ENCODE data around the gene SETD5.
A peak's percentile ranks its signal among the peaks of the same experiment; 100 is the strongest.

SETD5 gene, protein sequence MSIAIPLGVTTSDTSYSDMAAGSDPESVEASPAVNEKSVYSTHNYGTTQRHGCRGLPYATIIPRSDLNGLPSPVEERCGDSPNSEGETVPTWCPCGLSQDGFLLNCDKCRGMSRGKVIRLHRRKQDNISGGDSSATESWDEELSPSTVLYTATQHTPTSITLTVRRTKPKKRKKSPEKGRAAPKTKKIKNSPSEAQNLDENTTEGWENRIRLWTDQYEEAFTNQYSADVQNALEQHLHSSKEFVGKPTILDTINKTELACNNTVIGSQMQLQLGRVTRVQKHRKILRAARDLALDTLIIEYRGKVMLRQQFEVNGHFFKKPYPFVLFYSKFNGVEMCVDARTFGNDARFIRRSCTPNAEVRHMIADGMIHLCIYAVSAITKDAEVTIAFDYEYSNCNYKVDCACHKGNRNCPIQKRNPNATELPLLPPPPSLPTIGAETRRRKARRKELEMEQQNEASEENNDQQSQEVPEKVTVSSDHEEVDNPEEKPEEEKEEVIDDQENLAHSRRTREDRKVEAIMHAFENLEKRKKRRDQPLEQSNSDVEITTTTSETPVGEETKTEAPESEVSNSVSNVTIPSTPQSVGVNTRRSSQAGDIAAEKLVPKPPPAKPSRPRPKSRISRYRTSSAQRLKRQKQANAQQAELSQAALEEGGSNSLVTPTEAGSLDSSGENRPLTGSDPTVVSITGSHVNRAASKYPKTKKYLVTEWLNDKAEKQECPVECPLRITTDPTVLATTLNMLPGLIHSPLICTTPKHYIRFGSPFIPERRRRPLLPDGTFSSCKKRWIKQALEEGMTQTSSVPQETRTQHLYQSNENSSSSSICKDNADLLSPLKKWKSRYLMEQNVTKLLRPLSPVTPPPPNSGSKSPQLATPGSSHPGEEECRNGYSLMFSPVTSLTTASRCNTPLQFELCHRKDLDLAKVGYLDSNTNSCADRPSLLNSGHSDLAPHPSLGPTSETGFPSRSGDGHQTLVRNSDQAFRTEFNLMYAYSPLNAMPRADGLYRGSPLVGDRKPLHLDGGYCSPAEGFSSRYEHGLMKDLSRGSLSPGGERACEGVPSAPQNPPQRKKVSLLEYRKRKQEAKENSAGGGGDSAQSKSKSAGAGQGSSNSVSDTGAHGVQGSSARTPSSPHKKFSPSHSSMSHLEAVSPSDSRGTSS (N-terminal part only)

DNA sequence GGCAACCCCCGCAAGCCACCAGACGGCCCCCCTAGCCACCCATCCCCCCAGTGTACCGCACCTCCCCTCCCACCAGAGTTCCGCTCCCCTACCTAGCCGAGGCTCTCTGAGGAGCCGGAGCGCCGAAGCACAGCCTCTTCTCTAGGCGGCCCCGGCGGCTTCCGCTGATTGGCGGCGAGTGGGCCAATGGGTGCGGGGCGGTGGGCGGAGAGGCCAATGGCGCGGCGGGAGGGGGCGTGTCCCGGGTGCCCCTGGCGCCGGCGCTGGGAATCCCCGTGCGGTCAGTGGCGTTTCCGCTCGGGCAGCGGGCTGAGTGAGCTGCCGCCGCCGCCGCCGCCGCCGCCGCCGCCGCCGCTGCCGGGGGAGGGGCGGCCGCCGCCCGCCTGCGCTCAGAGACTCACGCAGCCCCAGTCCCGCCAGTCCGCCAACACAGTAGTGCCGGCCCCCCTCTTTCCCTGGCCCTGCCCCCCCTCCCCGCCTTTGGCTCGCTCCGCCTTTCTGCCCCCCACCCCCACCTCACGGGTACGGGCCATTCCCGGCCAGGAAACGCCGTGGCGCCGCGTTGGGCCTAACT lies at the start of gene SETD5:
Gene SETD5, plus strand, starts transcription at position 284 of the 574 bp plus-strand sequence. CDS start 31,324 bp downstream, outside the sequence.
- ATAC-seq (peak; percentile 68), DNase-seq (peak; percentile 100)

- DNase-seq (no peak), ATAC-seq (peak; percentile 40)
Measured at GRCh38 chr3:9347887-9348286, 49.5 kb upstream of the SETD5 start.

DNA sequence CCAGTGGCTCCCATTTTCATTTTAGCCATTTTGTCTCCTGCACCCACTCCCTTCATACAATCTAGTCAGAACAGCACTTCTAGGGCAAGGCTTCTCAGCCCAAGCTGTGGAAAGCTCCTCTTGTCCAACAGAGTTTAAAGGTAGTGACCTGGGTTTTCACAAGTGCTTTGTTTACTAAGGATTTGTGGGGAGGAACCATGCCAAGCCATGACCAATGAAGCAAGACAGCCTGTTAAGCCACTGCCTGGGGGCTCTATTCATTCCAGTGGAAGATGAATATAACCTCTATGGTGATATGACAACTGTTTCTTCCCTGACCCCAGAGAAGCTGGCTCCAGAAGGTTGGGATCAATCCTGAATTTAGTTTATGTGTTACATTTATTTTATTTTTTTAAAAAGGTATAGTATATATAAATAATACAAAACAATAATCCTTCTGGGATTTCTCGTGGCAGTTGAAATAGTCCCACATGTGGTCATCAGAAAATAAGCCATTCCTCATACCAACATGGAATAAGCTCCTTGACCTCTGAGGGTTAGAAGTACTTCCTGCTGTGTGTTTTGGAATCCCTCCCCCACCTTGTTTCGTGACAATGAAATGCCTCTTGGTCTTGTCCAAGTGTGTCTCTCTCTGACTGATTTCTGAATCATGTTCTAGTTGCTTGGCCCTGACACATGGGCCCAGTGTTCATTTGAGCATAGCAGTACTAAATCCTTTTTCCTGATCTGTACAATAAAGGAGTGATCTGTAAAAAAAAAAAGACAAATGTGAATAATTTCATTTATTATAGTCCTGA lies 47.9 kb upstream of the SETD5 start:
- DNase-seq (no peak), ATAC-seq (no peak)

DNA sequence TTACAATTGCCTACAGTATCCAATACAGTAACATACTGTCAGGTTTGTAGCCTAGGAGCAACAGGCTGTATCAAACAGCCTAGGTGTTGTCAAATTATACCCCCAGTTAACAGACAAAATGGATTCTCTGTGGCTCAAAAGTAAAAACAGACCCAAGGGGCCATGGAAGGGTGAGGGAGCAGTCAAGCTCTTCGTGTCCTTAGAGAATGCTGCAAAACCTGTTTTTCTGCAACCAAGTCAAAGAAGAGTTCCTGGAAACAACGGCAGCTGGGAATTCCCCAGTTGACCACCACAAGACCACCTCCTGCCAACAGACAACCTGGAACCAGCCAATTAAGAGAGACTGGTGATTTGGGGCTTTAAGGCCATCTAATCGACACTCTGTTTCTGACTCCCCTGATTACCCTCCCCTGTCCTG lies 45.7 kb upstream of the SETD5 start:
- ATAC-seq (no peak), DNase-seq (no peak)

- DNase-seq: peak; percentile 53
- no peak for ATAC-seq
Measured at GRCh38 chr3:9352917-9353752, 44.3 kb upstream of the SETD5 start.

- ATAC-seq (no peak), DNase-seq (no peak)
Measured at GRCh38 chr3:9361691-9362388, 35.6 kb upstream of the SETD5 start.

GRCh38 chr3:9362731-9363530 lies 34.5 kb upstream of the SETD5 start, which contains the start of gene THUMPD3:
TSS of gene THUMPD3 (plus strand) at chr3:9363054. CDS start at chr3:9365069, 2,015 bp downstream.
- peak; percentile 95 for DNase-seq
- peak; percentile 96 for ATAC-seq

- DNase-seq: no peak
- ATAC-seq: no peak
Measured at GRCh38 chr3:9369508-9369907, 27.9 kb upstream of the SETD5 start.

DNA sequence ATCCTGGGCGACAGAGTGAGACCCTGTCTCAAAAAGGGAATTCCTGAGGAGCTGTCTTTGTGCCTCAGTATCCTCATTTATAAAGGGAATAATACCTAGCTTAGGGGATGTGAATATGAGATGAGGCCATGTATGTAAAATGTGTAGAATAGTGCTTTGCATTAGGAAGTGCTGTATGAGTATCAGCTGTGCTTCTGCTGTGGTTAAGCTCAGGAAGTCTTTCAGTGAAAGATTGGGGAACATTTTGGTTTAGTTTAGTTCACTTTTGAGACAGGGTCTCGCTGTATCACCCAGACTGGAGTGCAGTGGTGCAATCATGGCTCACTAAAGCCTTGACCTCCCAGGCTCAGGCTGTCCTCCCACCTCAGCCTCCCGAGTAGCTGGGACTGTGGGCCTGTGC lies 23.9 kb upstream of the SETD5 start:
- no peak for DNase-seq
- no peak for ATAC-seq

GRCh38 chr3:9377981-9378380 lies 19.4 kb upstream of the SETD5 start:
- no peak for ATAC-seq
- no peak for DNase-seq

DNA sequence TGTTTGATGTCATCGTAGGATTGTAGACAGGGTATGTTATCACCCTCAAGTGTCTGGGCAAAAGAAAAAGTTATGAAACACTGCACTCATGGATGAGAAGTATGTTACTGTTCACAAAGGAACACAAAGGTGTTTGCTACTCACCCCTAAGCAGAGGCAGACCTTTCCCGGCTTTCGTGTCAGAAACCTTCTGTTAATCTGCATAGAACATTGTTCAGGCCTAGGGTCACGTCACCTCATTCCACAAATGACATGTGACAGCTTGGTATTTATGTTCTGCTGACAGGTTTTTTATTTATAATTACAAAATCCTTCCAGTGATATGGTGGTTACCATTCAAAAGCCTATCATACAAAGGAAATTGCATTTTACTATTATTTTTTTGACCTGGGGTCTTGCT lies 18.1 kb upstream of the SETD5 start:
- ATAC-seq: no peak
- DNase-seq: no peak

DNA sequence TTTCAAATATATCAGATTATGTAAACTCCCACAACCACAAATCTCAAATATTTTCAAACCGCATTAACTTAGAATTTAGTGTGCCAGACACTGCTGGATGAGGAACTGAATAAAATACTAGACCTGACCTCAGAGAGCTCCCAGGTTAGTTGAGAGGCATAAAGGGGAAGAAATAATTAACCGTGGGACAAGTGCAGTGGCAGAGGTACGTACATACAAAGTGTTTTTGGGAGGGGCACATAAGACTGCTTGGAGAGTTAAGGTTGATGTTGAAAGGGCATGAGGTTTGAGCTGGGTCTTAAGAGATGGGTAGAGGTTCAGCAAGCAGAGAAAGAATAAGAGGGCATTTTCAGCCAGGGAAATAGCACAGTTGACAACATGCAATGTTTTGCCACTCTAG lies 17.4 kb upstream of the SETD5 start:
- DNase-seq (no peak), ATAC-seq (no peak)

- no peak for ATAC-seq
- no peak for DNase-seq
Measured at GRCh38 chr3:9384141-9384828, 13.1 kb upstream of the SETD5 start.

DNA sequence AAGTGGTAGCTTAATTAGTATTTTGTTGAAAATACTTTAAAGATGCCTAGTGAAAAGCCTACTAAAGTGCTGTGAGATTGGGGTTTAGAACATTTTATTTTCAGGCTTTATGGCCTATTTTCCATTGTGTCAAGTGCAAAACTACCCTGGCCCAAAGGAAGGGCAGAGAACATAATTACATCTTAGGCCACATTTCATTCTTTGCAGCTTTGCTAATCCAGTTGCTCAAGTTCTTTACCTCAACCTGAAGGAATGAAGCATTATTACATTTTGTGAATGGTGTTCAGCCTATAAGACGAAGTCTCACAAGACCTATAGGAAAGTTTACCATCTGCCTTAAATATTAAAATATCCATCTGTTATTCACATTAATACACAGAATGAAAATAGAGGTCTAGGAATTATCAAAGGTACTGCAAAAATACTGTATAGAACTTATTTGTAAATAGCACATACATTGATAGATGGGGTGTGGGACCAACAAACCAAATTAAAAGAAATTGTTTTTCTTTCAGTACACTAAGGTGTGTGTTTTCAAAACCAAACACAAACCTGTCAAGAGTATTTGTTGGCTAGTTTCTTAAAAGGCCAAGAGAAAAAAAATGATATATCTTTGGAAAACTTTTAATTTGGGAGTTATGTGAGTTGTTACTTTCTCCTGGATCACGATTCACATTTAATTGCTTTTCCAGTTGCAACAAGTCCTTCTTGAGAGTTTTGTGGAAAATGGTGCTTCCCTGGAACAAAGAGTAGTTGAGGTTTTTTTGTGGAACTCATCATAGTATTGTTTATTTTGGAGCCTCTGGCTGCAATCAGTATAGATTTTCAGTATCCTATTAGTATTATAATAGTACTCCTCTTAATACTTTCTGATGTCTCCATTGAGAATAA lies 12.0 kb upstream of the SETD5 start:
- no peak for DNase-seq
- ATAC-seq: no peak

GRCh38 chr3:9386078-9386459 lies 11.3 kb upstream of the SETD5 start:
- ATAC-seq (no peak), DNase-seq (no peak)

GRCh38 chr3:9386501-9387321 lies 10.7 kb upstream of the SETD5 start:
- DNase-seq (no peak), ATAC-seq (no peak)
